ENCODE results near the gene CPNE7.

GRCh38 chr16:89549007-89549700 lies 26.4 kb upstream of the CPNE7 start:
- TF ChIP-seq, protein P1, sequence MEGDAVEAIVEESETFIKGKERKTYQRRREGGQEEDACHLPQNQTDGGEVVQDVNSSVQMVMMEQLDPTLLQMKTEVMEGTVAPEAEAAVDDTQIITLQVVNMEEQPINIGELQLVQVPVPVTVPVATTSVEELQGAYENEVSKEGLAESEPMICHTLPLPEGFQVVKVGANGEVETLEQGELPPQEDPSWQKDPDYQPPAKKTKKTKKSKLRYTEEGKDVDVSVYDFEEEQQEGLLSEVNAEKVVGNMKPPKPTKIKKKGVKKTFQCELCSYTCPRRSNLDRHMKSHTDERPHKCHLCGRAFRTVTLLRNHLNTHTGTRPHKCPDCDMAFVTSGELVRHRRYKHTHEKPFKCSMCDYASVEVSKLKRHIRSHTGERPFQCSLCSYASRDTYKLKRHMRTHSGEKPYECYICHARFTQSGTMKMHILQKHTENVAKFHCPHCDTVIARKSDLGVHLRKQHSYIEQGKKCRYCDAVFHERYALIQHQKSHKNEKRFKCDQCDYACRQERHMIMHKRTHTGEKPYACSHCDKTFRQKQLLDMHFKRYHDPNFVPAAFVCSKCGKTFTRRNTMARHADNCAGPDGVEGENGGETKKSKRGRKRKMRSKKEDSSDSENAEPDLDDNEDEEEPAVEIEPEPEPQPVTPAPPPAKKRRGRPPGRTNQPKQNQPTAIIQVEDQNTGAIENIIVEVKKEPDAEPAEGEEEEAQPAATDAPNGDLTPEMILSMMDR (conservative IDR thresholded peaks at IDR 0.05; ENCODE audit: low read length): no peak
- no peak for TF ChIP-seq EZH2phosphoT487 (IDR thresholded peaks at IDR 0.05; ENCODE audit: borderline replicate concordance)
